IMR-90 (cell line): ENCODE measurements around the gene ZNF219. TPM values are rescaled to one million over a fixed set of nuclear protein-coding genes. Genes with fewer than 3 reads are reported as not detected.

Source experiments
- ATAC-seq: fragments of 200-7000 bp; cut with Tn5 transposase; 2 replicates; pipeline ENCODE4 v1.9.1; 2020; ENCODE audit warnings: low read depth, mild to moderate bottlenecking, moderate library complexity
- BruUV-seq: library from RNA; stranded (reverse); fragments of 400-500 nt; replicated peaks from 2 replicates; lab custom pipeline; 2021; lab: Mats Ljungman, UMichigan
- CTCF ChIA-PET: fragments of 300-600 bp; formaldehyde crosslinking; extraction: SDS; loops from one replicate; lab custom pipeline; 2021; ENCODE audit warnings: antibody characterized with exemption; lab: Yijun Ruan, JAX
- POLR2A ChIA-PET: fragments of 300-600 bp; sonication (Branson Sonifier 250); formaldehyde crosslinking; loops from one replicate; lab custom pipeline; 2022; ENCODE audit warnings: antibody characterized with exemption; ENCODE audit not compliant: unreplicated experiment; lab: Charles Lee
- DNase-seq: peaks from one replicate; pipeline ENCODE4 v3.0.0; 2013
- H2AFZ ChIP-seq: replicated peaks from 2 replicates; pipeline ENCODE3; 2013; ENCODE audit warnings: low read length, mild to moderate bottlenecking; ENCODE audit not compliant: poor library complexity
- H2AK5ac ChIP-seq: 2 replicates; pipeline ENCODE4 v1.6.1; 2013; ENCODE audit warnings: low read depth, low read length, inconsistent platforms
- H2AK9ac ChIP-seq: replicated peaks from 2 replicates; pipeline ENCODE3; 2013; ENCODE audit warnings: mild to moderate bottlenecking, low read depth, low read length, moderate library complexity; ENCODE audit not compliant: poor library complexity
- H2BK120ac ChIP-seq: 2 replicates; pipeline ENCODE4 v1.6.1; 2013; ENCODE audit warnings: low read depth, low read length, inconsistent platforms
- H2BK15ac ChIP-seq: 3 replicates; pipeline ENCODE4 v1.6.1; 2013; ENCODE audit warnings: low read depth, low read length, inconsistent platforms
- H2BK20ac ChIP-seq: 2 replicates; pipeline ENCODE4 v1.6.1; 2013; ENCODE audit warnings: low read depth, mild to moderate bottlenecking, inconsistent platforms, low read length, moderate library complexity
- H2BK5ac ChIP-seq: 2 replicates; pipeline ENCODE4 v1.6.1; 2013; ENCODE audit warnings: mild to moderate bottlenecking, low read depth, low read length, inconsistent platforms; ENCODE audit not compliant: poor library complexity, severe bottlenecking
- H3K14ac ChIP-seq: replicated peaks from 2 replicates; pipeline ENCODE4 v1.6.1; 2013; ENCODE audit warnings: low read depth, low read length, inconsistent platforms
- H3K18ac ChIP-seq: 2 replicates; pipeline ENCODE4 v1.6.1; 2013; ENCODE audit warnings: low read depth, low read length, control low read depth
- H3K23ac ChIP-seq: 2 replicates; pipeline ENCODE4 v1.6.1; 2013; ENCODE audit warnings: low read depth, low read length, inconsistent platforms
- H3K27ac ChIP-seq: 2 replicates; pipeline ENCODE4 v1.5.1; 2013; ENCODE audit warnings: mild to moderate bottlenecking, control low read depth, low read length; ENCODE audit not compliant: insufficient read depth
- H3K27me3 ChIP-seq: 2 replicates; pipeline ENCODE4 v1.6.1; 2013; ENCODE audit warnings: low read length; ENCODE audit not compliant: control insufficient read depth, insufficient read depth
- H3K36me3 ChIP-seq: 2 replicates; pipeline ENCODE4 v1.6.1; 2013; ENCODE audit warnings: low read length, mixed read lengths; ENCODE audit not compliant: control insufficient read depth, insufficient read depth
- H3K4ac ChIP-seq: 2 replicates; pipeline ENCODE4 v1.6.1; 2013; ENCODE audit warnings: low read depth, low read length, inconsistent platforms
- H3K4me1 ChIP-seq: 2 replicates; pipeline ENCODE4 v1.6.1; 2013; ENCODE audit warnings: low read length, mixed read lengths; ENCODE audit not compliant: control insufficient read depth, insufficient read depth
- H3K4me2 ChIP-seq: 2 replicates; pipeline ENCODE4 v1.6.1; 2013; ENCODE audit warnings: low read depth, mild to moderate bottlenecking, control low read depth, low read length, moderate library complexity
- H3K4me3 ChIP-seq: 2 replicates; pipeline ENCODE4 v1.5.1; 2013; ENCODE audit warnings: low read depth, mild to moderate bottlenecking, control low read depth, low read length, moderate library complexity; ENCODE audit not compliant: insufficient read depth
- H3K56ac ChIP-seq: 2 replicates; pipeline ENCODE4 v1.6.1; 2013; ENCODE audit warnings: low read length, inconsistent platforms; ENCODE audit not compliant: insufficient read depth; ENCODE audit errors: extremely low read depth
- H3K79me1 ChIP-seq, 2 experiments: 2 replicates each; pipeline ENCODE4 v1.6.1; 2013; ENCODE audit warnings: low read length in 2 of 2, inconsistent platforms in 1 of 2, low read depth in 1 of 2
- H3K9ac ChIP-seq: 2 replicates; pipeline ENCODE4 v1.6.1; 2013; ENCODE audit warnings: low read depth, low read length, control low read depth
- H3K9me1 ChIP-seq: 2 replicates; pipeline ENCODE4 v1.6.1; 2013; ENCODE audit warnings: low read length, inconsistent platforms; ENCODE audit not compliant: insufficient read depth
- H3K9me3 ChIP-seq: 2 replicates; pipeline ENCODE4 v1.6.1; 2013; ENCODE audit warnings: low read length; ENCODE audit not compliant: control insufficient read depth, insufficient read depth
- H4K20me1 ChIP-seq: 2 replicates; pipeline ENCODE4 v1.6.1; 2013; ENCODE audit warnings: low read length, inconsistent platforms; ENCODE audit not compliant: insufficient read depth
- H4K5ac ChIP-seq: 2 replicates; pipeline ENCODE4 v1.6.1; 2013; ENCODE audit warnings: mild to moderate bottlenecking, low read depth, low read length, control low read depth
- H4K8ac ChIP-seq, 2 experiments: 2 replicates each; pipeline ENCODE4 v1.6.1; 2013; ENCODE audit warnings: low read depth in 2 of 2, low read length in 2 of 2, control low read depth in 1 of 2, inconsistent platforms in 1 of 2
- H4K91ac ChIP-seq: 2 replicates; pipeline ENCODE4 v1.6.1; 2013; ENCODE audit warnings: low read depth, low read length, inconsistent platforms; ENCODE audit not compliant: insufficient read depth
- MAFK ChIP-seq: IDR thresholded peaks from 2 replicates; pipeline ENCODE4 v1.6.1; 2012; ENCODE audit warnings: low read depth, low read length, improper control_type of control experiment
- MXI1 ChIP-seq: IDR thresholded peaks from 2 replicates; pipeline ENCODE4 v1.6.1; 2012; ENCODE audit warnings: low read depth, mild to moderate bottlenecking, low read length, moderate library complexity, borderline replicate concordance
- WGBS, 2 experiments: methylation state at CpG; one replicate each; pipeline versions ENCODE4 v1.1.5 to v1.1.7; 2013; ENCODE audit warnings: missing lambda C conversion rate in 2 of 2; ENCODE audit not compliant: insufficient read length in 1 of 2; ENCODE audit errors: extremely low coverage in 2 of 2; 5-methylcytosine and 5-hydroxymethylcytosine counted together
- dilution Hi-C: fragments of 300-500 bp; cut with HindIII; formaldehyde crosslinking; loops from one replicate; pipeline ENCODE4 v1.14.3; 2018; ENCODE audit warnings: low sequenced_read_pairs; ENCODE audit not compliant: unreplicated experiment
- in situ Hi-C: fragments of 300-500 bp; cut with MboI; formaldehyde crosslinking; loops from 3 replicates; pipeline ENCODE4 v1.14.3; 2019; ENCODE audit warnings: low sequenced_read_pairs, inconsistent platforms, mixed read lengths
- intact Hi-C: fragments of 100-400 bp; cut with micrococcal nuclease; formaldehyde crosslinking; loops from 2 replicates; pipeline ENCODE4 v1.10.0; 2022
- polyA plus RNA-seq, 3 experiments: library from polyadenylated mRNA; depleted of rRNA; stranded (reverse); fragments of >200 nt; gene quantifications; 2 replicates each; pipeline ENCODE4 v1.2.3, GENCODE V29; 2012; ENCODE audit warnings: low replicate concordance in 1 of 3
- total RNA-seq: library from RNA; depleted of rRNA; stranded (reverse); fragments of >200 nt; gene quantifications from 2 replicates; pipeline ENCODE4 v1.2.3, GENCODE V29; 2012

The ZNF219 gene
- total and polyA plus RNA-seq, 2 of the 4 experiments (the other 2 are of a cell fraction) = 0.90 to 3.8 TPM

GRCh38 chr14:21070083-21070609 lies 28.3 kb downstream of the ZNF219 start, which contains the start of gene ARHGEF40:
TSS of gene ARHGEF40 (plus strand) at chr14:21070304. CDS start at chr14:21070397, 93 bp downstream.
- intact Hi-C loops (no loop called here), in situ Hi-C loops (no loop called here)

More at GRCh38 chr14:21070083-21070609, 28.3 kb downstream of the ZNF219 start, which contains the start of gene ARHGEF40:
- H3K4me3 ChIP-seq = peak within 1 kb of the TSS; percentile 68
- peak within 1 kb of the TSS; percentile 96 for H2AK9ac ChIP-seq
- ATAC-seq = peak; percentile 47
- H3K36me3 ChIP-seq = peaks cover 21% of the 10 kb centered on the region
- peak within 1 kb of the TSS; percentile 83 for H3K14ac ChIP-seq
- peak within 1 kb of the TSS; percentile 34 for H3K18ac ChIP-seq
- H2BK120ac ChIP-seq = peak within 1 kb of the TSS; percentile 72
- peaks cover 22% of the 10 kb centered on the region for H3K4me1 ChIP-seq
- peak within 1 kb of the TSS; percentile 18; the same call in 1 of the 2 replicates for H2BK20ac ChIP-seq
- H4K20me1 ChIP-seq = peaks cover 10% of the 10 kb centered on the region
- H3K79me1 ChIP-seq = peaks cover 10 to 47% of the 10 kb centered on the region in 2 experiments
- TF ChIP-seq MXI1 (peak; percentile 36; the same call in 1 of the 2 replicates), MAFK (no peak)
- peak within 1 kb of the TSS; percentile 97 for H2BK5ac ChIP-seq
- H3K4me2 ChIP-seq = peak within 1 kb of the TSS; percentile 88
- H4K8ac ChIP-seq = peak within 1 kb of the TSS; percentile 49 to 82
- peak within 1 kb of the TSS; percentile 72 for H4K91ac ChIP-seq
- H3K9me3 ChIP-seq = no peaks in the 10 kb centered on the region
- ChIA-PET CTCF (interaction anchor here (0.8 to 2.8 kb wide), 3 partner anchors 19 to 56 kb away, joined by 3 to 18 read pairs (median 7); no protein-coding TSS in a partner anchor), POLR2A (interaction anchor here (0.6 to 1.0 kb wide), 3 partner anchors 17 to 61 kb away, joined by 3 to 5 read pairs (median 4); no protein-coding TSS in a partner anchor)
- peak within 1 kb of the TSS; percentile 90 for H3K23ac ChIP-seq
- H3K27me3 ChIP-seq = no peaks in the 10 kb centered on the region
- 0% methylated on average over 37 of the region's 63 CpGs; no CpG with 5 or more reads in 1 of the 2 experiments for WGBS, 2 experiments
- peak; percentile 33 for DNase-seq
- peak within 1 kb of the TSS; percentile 90 for H3K4ac ChIP-seq
- peak within 1 kb of the TSS; percentile 96 for H3K27ac ChIP-seq
- dilution Hi-C loops = no loop called here
- H2AK5ac ChIP-seq = peak within 1 kb of the TSS; percentile 93
- H3K56ac ChIP-seq = peak within 1 kb of the TSS; percentile 74
- H2AFZ ChIP-seq = peak within 1 kb of the TSS; percentile 99
- peaks cover 10% of the 10 kb centered on the region for H3K9me1 ChIP-seq
- 0 out of 3 replicates have a peak within 1 kb of the TSS, but pooled peaks have one; percentile 3 for H2BK15ac ChIP-seq
- H4K5ac ChIP-seq = peak within 1 kb of the TSS; percentile 66
- peak within 1 kb of the TSS; percentile 91 for H3K9ac ChIP-seq
- BruUV-seq = no TSS peak
